ENCODE results near the gene FNTB.

FNTB gene, protein sequence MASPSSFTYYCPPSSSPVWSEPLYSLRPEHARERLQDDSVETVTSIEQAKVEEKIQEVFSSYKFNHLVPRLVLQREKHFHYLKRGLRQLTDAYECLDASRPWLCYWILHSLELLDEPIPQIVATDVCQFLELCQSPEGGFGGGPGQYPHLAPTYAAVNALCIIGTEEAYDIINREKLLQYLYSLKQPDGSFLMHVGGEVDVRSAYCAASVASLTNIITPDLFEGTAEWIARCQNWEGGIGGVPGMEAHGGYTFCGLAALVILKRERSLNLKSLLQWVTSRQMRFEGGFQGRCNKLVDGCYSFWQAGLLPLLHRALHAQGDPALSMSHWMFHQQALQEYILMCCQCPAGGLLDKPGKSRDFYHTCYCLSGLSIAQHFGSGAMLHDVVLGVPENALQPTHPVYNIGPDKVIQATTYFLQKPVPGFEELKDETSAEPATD

DNA sequence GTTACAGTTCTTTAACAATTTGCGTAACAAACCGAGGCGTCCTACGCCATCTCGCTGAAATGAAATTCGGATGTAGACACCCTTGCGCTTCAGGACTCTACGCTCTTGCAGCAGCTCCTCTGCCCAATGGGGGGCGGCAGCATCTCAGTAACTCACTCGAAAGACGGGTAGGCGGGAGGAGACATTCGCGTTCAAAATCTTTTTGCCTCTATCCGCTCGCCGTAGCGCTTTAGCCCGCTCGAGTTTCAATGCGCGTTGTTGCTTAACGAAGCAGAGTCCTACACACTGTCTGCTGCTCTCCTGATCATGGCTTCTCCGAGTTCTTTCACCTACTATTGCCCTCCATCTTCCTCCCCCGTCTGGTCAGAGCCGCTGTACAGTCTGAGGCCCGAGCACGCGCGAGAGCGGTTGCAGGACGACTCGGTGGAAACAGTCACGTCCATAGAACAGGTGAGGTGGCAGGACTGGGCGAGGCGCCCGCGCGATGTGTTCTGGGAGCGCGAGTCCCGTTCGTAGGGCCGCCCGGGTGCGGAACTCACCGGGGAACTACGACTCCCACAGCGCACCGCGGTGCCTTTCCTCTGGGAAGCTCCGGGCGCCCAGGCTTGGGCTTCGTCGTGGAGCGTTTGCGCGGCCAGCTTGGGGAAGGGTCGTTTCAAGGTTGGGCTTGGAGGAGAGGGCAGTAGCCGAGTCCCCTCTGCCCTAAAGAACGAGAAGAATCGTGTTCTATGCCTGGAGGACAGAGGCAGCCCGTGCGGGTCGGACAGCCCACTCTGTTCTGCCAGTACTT lies at the start of gene FNTB:
FNTB (plus strand) TSS at position 248 of the 790 bp plus-strand sequence; CDS start at position 307, 59 bp downstream.
- in situ Hi-C loops (cut with HindIII; ENCODE audit: low sequenced_read_pairs): no loop called here
- TF ChIP-seq, protein P1, sequence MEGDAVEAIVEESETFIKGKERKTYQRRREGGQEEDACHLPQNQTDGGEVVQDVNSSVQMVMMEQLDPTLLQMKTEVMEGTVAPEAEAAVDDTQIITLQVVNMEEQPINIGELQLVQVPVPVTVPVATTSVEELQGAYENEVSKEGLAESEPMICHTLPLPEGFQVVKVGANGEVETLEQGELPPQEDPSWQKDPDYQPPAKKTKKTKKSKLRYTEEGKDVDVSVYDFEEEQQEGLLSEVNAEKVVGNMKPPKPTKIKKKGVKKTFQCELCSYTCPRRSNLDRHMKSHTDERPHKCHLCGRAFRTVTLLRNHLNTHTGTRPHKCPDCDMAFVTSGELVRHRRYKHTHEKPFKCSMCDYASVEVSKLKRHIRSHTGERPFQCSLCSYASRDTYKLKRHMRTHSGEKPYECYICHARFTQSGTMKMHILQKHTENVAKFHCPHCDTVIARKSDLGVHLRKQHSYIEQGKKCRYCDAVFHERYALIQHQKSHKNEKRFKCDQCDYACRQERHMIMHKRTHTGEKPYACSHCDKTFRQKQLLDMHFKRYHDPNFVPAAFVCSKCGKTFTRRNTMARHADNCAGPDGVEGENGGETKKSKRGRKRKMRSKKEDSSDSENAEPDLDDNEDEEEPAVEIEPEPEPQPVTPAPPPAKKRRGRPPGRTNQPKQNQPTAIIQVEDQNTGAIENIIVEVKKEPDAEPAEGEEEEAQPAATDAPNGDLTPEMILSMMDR (IDR thresholded peaks at IDR 0.05; ENCODE audit: low read depth, low read length): peak; percentile 87
- peak; percentile 98 for DNase-seq (ENCODE audit: low read depth, low spot score)
- peak within 1 kb of the TSS; percentile 89 for H3K4me3 ChIP-seq (ENCODE audit: low read depth, low read length)

DNA sequence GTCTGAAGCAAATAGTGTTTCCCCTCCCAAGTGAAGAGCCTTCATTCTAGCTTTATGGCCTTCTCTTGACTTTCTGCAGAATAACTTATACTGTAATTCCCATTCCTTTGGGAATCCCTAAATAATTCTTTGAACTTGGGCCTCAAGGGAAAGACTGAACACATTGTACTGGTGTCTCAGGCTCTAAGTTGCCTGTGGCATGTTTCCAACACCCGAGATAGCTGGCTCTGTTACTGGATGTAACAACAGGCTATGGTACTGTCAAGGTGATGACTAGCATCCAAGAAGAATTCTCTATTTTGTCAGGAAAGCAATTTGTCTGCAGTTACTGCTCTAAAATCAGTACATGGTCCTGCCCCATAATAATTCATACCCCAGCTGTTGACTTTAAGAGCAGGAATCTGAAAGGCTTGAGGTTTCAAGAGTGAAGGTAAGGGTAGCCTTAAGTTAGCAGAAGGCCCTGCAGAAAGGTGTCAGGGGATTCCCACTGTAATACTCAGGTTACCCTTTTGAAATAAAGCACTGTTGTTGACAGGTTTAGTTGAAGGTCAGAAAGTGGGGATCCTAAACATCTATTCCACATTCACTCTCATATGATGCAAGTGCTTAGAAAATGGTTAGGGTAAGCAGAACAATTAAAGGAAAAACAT lies 49.4 kb upstream of the FNTB start:
- in situ Hi-C loops (cut with HindIII; ENCODE audit: low sequenced_read_pairs): no loop called here
- DNase-seq (ENCODE audit: low read depth, low spot score): no peak
- TF ChIP-seq, protein P1 (IDR thresholded peaks at IDR 0.05; ENCODE audit: low read depth, low read length): no peak
- H3K4me3 ChIP-seq (ENCODE audit: low read depth, low read length): no peak overlapping the region

DNA sequence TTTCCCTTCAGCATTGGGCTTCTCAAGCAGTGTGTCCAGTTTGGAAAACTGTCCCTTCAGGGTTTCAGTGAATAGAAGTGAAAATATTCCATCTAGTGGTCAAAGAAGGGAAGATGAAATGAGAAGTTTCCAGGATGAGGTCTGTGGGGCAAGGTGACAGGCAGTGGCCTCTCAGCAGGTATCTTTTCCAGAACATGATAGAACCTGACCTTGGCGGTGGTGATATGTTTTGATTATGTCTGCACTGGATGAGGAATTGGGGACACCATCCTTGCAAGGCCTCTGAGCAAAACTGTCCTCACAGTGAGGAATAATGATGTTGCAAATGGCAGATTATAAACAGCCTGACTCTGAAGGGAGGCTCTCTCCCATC lies 48.9 kb upstream of the FNTB start:
- TF ChIP-seq, protein P1 (IDR thresholded peaks at IDR 0.05; ENCODE audit: low read depth, low read length): peak; percentile 24
- in situ Hi-C loops (cut with HindIII; ENCODE audit: low sequenced_read_pairs): no loop called here
- H3K4me3 ChIP-seq (ENCODE audit: low read depth, low read length): no peak overlapping the region
- peak; percentile 10 for DNase-seq (ENCODE audit: low read depth, low spot score)

DNA sequence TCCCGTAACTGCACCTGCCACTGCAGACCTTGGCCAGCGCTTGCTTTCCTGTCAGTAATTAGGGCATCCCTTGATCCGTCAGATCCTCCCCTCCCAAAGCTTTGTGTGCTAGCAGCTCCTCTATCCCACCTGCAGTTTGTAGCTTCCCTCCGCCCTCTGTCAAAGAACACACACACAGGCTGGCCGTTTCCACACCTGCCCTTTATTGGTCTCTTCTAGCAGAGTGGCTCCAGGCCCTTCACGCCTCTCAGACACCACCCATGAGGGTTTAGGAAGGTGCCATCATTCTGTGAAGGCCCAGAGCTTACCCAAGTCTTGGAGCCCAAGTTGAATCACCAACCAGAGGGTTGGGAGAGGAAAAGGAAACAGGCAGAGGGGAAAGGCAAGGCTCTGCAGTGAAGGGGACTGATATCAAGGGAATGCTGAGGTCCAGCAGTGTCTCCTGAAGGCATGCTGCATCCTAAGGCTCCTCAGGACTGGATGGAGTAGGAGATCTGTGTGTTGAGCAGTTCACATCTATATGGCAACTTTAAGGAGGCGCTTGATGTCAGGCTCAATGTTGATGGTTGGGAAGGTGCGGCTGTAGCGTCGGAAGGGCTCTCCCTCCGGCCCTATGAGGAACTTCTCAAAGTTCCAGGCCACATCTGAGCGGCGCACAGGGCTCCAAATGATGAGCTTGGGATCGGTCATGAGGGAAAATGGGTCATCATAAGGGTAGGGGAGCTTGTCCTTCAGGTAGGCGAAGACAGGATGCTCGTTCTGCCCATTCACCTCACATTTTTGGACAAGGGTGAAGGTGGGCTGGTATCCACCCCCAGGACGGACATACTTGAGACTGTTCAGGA lies 47.5 kb upstream of the FNTB start:
- TF ChIP-seq, protein P1 (IDR thresholded peaks at IDR 0.05; ENCODE audit: low read depth, low read length): no peak
- H3K4me3 ChIP-seq (ENCODE audit: low read depth, low read length): no peak overlapping the region
- DNase-seq (ENCODE audit: low read depth, low spot score): no peak
- in situ Hi-C loops (cut with HindIII; ENCODE audit: low sequenced_read_pairs): no loop called here

DNA sequence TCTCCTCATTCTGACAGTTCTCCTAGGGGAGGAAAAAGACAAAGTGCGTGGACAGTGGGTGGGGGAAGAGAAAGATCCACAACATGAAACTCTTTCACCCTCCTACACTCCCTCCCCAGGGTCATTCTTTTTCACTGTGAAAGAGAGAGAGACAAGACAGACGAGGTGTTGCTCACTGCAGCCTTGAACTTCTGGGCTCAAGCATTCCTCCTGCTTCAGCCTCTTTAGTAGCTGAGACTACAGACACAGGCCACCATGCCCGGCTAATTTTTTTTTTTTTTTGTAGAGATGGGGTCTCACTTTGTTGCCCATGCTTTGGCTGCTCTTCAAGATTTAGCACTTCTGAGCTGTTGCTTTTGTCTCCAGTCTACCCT lies 46.9 kb upstream of the FNTB start:
- H3K4me3 ChIP-seq (ENCODE audit: low read depth, low read length): no peak overlapping the region
- DNase-seq (ENCODE audit: low read depth, low spot score): no peak
- in situ Hi-C loops (cut with HindIII; ENCODE audit: low sequenced_read_pairs): no loop called here
- TF ChIP-seq, protein P1 (IDR thresholded peaks at IDR 0.05; ENCODE audit: low read depth, low read length): no peak
